ENCODE measurements around the gene AMFR.

The AMFR gene

GRCh38 chr16:56312028-56312300, 113.4 kb downstream of the AMFR start:
- Histone ChIP-seq H3K79me2 (ENCODE audit: insufficient read depth, low read length) (no peaks in the 10 kb centered on the region), H3K4me3 (ENCODE audit: low read depth, low read length, poor library complexity, severe bottlenecking) (no peak overlapping the region), H2AFZ (ENCODE audit: low read length) (no peak overlapping the region), H3F3A (ENCODE audit: insufficient read depth, low read length) (no peaks in the 10 kb centered on the region), H3K9me3 (ENCODE audit: low read length) (no peaks in the 10 kb centered on the region), H4K20me1 (ENCODE audit: insufficient read depth, low read length) (no peaks in the 10 kb centered on the region), H3K4me1 (ENCODE audit: insufficient read depth, low read length, severe bottlenecking) (no peaks in the 10 kb centered on the region), H3K36me3 (ENCODE audit: insufficient read depth, low read length) (no peaks in the 10 kb centered on the region), H3K4me2 (ENCODE audit: low read length) (no peak overlapping the region), H3K9ac (ENCODE audit: low read length) (no peak overlapping the region), H3K27me3 (ENCODE audit: insufficient read depth, low read length) (no peaks in the 10 kb centered on the region), H3K27ac (ENCODE audit: low read depth, low read length, poor library complexity, severe bottlenecking) (no peak overlapping the region), H3K9me2 (ENCODE audit: low read depth, low read length) (no peaks in the 10 kb centered on the region)
- TF ChIP-seq EZH2 (IDR thresholded peaks at IDR 0.05; ENCODE audit: borderline replicate concordance, low read length) (no peak), CTCF (IDR thresholded peaks at IDR 0.05; ENCODE audit: low read length) (no peak)
